Measurements from ENCODE around the gene RTN4IP1. TPM values are rescaled to one million over a fixed set of nuclear protein-coding genes. Genes with fewer than 3 reads are reported as not detected.

The RTN4IP1 gene
- polyA plus RNA-seq, 1 donor from 2014 or later = 8.5 TPM

GRCh38 chr6:106620931-106621672 is 8.2 kb downstream of the RTN4IP1 start:
- Histone ChIP-seq H4K20me1 (ENCODE audit: insufficient read depth) (no peaks in the 10 kb centered on the region), H3K79me2 (replicated peaks; ENCODE audit: insufficient read depth, low read length) (no peaks in the 10 kb centered on the region), H3F3A (ENCODE audit: insufficient read depth, low read length, poor library complexity, severe bottlenecking) (no peaks in the 10 kb centered on the region), H3K4me2 (ENCODE audit: low read length) (no peak overlapping the region), H3K9me3 (ENCODE audit: low read length) (no peaks in the 10 kb centered on the region), H3K9me2 (ENCODE audit: insufficient read depth, low read length) (no peaks in the 10 kb centered on the region), H3K27ac (ENCODE audit: low read length) (no peak overlapping the region), H3K9ac (ENCODE audit: low read length) (no peak overlapping the region), H2AFZ (ENCODE audit: low read depth, low read length) (no peak overlapping the region), H3K36me3 (ENCODE audit: insufficient read depth, low read length) (no peaks in the 10 kb centered on the region), H3K4me3 (ENCODE audit: low read length) (no peak overlapping the region), H3K27me3 (ENCODE audit: insufficient read depth, low read depth, low read length) (no peaks in the 10 kb centered on the region)
- TF ChIP-seq POLR2AphosphoS5 (IDR thresholded peaks at IDR 0.05) (no peak), EP300 (conservative IDR thresholded peaks at IDR 0.05; ENCODE audit: poor library complexity, severe bottlenecking) (no peak), REST (IDR thresholded peaks at IDR 0.05; ENCODE audit: borderline replicate concordance) (no peak), RAD21 (conservative IDR thresholded peaks at IDR 0.05) (no peak), SMC3 (conservative IDR thresholded peaks at IDR 0.05; ENCODE audit: poor library complexity) (no peak), EZH2 (IDR thresholded peaks at IDR 0.05; ENCODE audit: borderline replicate concordance, insufficient read depth, low read length, poor library complexity, severe bottlenecking) (no peak), TAF1 (IDR thresholded peaks at IDR 0.05; ENCODE audit: low read depth) (no peak), MXI1 (conservative IDR thresholded peaks at IDR 0.05; ENCODE audit: poor library complexity, severe bottlenecking) (no peak), CTCF (IDR thresholded peaks at IDR 0.05; ENCODE audit: poor library complexity, severe bottlenecking) (no peak)

GRCh38 chr6:106619223-106619622 is 10.1 kb downstream of the RTN4IP1 start:
- no peaks in the 10 kb centered on the region for H3F3A ChIP-seq (ENCODE audit: insufficient read depth, low read length, poor library complexity, severe bottlenecking)
- TF ChIP-seq SMC3 (conservative IDR thresholded peaks at IDR 0.05; ENCODE audit: poor library complexity) = no peak
- no peak for TF ChIP-seq REST (IDR thresholded peaks at IDR 0.05; ENCODE audit: borderline replicate concordance)
- no peak for TF ChIP-seq RAD21 (conservative IDR thresholded peaks at IDR 0.05)
- no peak for TF ChIP-seq MXI1 (conservative IDR thresholded peaks at IDR 0.05; ENCODE audit: poor library complexity, severe bottlenecking)
- TF ChIP-seq EP300 (conservative IDR thresholded peaks at IDR 0.05; ENCODE audit: poor library complexity, severe bottlenecking) = no peak

More at GRCh38 chr6:106619223-106619622, 10.1 kb downstream of the RTN4IP1 start:
- no peak overlapping the region for H3K27ac ChIP-seq (ENCODE audit: low read length)
- no peaks in the 10 kb centered on the region for H3K9me2 ChIP-seq (ENCODE audit: insufficient read depth, low read length)
- no peak overlapping the region for H3K4me2 ChIP-seq (ENCODE audit: low read length)
- no peaks in the 10 kb centered on the region for H4K20me1 ChIP-seq (ENCODE audit: insufficient read depth)
- no peak overlapping the region for H3K9ac ChIP-seq (ENCODE audit: low read length)
- H3K4me3 ChIP-seq (ENCODE audit: low read length) = no peak overlapping the region
- H2AFZ ChIP-seq (ENCODE audit: low read depth, low read length) = no peak overlapping the region
- H3K79me2 ChIP-seq (replicated peaks; ENCODE audit: insufficient read depth, low read length) = no peaks in the 10 kb centered on the region
- H3K27me3 ChIP-seq (ENCODE audit: insufficient read depth, low read depth, low read length) = no peaks in the 10 kb centered on the region
- H3K9me3 ChIP-seq (ENCODE audit: low read length) = no peaks in the 10 kb centered on the region
- no peaks in the 10 kb centered on the region for H3K36me3 ChIP-seq (ENCODE audit: insufficient read depth, low read length)
